NCI-H2227 treated with DMSO at 0.1 percent for 48 hours (cell line): ENCODE data around the gene ANKRD16.
"Not testable (repeated sequence)": the region's sequence is repeated elsewhere in the genome, so short reads cannot be mapped to it uniquely, and the experiment has no call there.

Experiments
- DNase-seq: peaks from one replicate; lab custom pipeline; 2025; lab: John Stamatoyannopoulos, UW

The ANKRD16 gene

GRCh38 chr10:5903563-5903962, 13.9 kb upstream of the ANKRD16 start:
- DNase-seq: no peak

GRCh38 chr10:5902511-5903274, 13.0 kb upstream of the ANKRD16 start:
- DNase-seq: no peak

GRCh38 chr10:5900247-5900646, 10.6 kb upstream of the ANKRD16 start:
- DNase-seq: no peak

DNA sequence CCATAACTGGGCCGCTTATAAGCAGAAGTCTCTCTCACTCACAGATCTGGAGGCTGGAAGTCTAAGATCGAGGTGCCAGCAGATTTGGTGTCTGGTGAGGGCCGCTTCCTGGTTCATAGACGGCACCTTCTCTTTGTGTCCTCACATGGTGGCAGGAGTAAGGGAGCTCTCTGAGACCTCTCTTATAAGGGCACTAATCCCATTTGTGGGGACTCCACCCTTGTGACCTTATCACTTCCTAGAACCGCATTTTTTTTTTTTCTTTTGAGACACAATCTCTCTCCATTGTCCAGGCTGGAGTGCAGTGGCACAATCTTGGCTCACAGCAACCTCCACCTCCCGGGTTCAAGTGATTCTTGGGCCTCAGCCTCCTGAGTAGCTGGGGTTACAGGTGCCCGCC, 8.5 kb upstream of the ANKRD16 start:
- DNase-seq: no peak

- no peak for DNase-seq
Measured at GRCh38 chr10:5897504-5897903, 7.8 kb upstream of the ANKRD16 start.

GRCh38 chr10:5897053-5897340, 7.3 kb upstream of the ANKRD16 start:
- no peak for DNase-seq

DNA sequence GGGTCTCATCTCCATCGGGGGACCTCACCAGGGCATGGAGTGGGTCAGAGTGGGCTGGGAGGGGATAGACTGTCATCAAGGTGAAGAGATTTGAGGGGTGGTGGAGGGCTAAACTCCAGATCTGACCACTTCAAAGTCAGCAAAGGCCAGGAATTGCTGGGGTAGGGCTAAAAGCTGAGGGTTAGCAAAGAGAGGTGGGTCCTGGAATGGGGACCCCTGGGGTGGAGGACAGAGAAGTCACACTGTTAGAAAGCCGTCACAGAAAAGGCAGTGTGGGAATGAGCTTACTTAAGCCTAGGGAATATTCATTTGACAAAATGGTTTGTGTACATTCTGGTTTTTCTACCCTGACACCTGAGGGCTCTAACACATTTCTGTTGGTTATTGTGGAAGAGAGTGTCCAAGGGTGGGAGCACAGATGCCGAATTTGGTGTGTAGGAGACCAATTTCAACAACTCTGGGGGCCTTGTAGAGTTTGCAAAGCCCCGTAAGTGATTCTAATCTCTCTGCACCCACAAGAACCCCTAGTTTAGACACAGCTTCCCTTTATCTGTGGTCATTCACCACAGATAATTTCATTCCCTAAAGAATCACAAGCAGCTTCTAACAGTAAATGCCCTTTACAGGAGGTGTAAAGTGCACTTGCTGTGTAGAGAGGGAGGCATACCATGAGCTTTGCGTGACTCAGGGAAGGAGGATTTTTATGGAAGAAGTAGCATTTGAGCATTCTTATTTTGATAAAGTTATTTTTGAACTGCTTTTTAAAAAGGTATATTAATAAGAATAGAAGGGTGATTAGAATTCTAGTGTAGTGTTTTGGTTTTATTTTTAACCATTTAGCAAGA, 6.7 kb upstream of the ANKRD16 start:
- DNase-seq: no peak

- DNase-seq: no peak
Measured at GRCh38 chr10:5895804-5896203, 6.1 kb upstream of the ANKRD16 start.

GRCh38 chr10:5895365-5895764, 5.7 kb upstream of the ANKRD16 start:
- DNase-seq: no peak

DNA sequence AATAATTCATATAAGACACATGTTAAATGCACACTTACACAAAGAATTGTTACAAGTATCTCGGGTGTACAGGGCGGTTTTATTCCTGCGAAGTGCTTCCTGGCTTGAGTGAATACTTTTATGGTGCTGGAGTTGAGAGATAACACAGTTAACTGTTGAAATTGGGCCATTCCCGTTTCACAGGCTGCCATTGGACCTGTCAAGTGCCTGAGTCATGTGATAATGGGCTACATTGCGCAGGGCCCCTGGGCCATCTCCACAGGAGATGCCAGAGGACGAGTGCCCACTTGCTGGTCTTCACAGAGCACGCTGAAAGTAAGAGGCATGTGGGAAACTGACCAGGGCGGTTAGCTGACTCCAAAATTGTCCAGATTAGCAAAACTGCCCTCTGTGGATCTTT, 5.2 kb upstream of the ANKRD16 start:
- DNase-seq: no peak

DNA sequence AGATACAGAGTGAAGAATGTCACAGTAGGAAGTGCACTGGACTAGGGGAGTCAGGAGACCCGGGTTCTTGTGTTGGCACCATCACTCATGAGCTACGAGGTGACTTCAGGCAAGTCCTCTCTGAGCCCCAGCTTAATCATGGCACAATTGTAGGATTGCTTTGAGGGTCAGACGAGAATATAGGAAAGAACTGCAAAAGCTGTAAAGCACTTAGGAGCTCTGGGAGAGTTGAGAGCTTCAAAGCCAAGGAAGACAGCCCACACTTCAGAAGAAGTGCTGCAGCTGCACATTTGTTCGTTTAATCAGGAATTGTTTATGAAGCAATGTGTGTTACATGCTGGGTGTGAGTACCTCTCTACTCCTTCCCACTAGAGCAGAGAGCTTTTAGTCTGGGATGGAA, 4.7 kb upstream of the ANKRD16 start:
- DNase-seq: no peak

- DNase-seq: no peak
Measured at GRCh38 chr10:5893321-5893720, 3.6 kb upstream of the ANKRD16 start.

- no peak for DNase-seq
Measured at GRCh38 chr10:5892007-5892406, 2.3 kb upstream of the ANKRD16 start.

- no peak for DNase-seq
Measured at GRCh38 chr10:5891009-5891408, 1.3 kb upstream of the ANKRD16 start.

DNA sequence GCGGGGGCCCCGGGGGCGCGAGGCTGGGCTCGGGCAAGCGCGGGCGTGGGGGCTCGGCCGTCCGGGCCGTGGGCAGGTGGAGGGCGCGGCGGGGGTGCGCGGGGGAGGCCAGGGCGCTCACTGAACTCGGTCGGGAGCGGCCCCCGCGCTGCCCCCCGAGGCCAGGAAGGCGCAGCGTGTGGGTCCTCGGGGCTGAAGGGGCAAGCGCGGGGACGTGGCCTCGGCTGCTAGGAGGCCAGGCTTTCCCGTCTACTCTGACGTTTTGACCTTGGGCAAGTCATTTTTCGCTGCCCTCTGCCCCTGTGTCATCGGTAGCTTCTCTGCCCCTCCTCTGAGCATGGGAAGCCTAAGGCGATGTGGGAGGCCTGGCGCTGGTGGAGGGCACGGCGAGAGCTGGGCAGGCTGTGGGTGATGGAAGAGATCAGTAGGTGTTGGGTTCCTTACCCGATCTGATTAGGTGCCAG, 791 bp upstream of the ANKRD16 start:
- DNase-seq: no peak

DNA sequence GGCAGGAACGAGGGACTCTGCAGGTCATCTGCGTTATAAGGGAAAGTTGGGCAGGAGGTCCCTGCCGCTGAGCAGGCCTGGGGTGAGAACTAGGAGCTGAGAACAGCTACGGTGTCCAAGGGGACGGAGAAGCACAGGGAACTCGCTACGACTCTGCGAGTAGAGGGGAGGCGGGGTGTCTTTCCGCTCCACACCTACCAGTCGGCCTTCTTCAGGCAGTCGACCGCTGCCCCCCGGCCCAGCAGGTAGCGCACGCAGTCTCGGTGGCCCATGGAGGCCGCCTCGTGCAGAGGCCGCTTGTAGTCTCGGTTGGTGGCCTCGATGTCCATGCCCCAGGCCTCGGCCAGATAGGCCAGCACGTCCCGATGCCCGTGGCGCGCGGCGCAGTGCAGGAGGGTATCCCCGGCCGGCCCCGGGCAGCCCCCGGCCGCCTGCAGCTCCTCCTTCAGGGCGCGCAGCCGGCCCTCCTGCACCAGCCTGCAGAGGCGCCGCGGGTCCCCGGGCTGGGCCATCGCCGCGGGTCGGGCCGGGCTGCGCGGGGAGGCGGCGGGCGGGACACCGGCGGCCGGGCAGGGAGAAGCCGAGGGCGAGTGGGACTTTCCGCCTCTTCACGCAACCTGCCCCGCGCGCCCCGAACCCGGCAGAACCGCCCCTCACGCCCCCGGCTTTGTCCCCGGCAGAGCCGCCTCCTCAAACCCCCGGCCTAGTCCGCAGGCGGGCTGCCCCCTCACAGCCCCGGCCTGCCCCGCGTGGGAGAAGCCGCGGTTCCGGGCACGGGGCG, 660 bp downstream of the ANKRD16 start:
- DNase-seq: peak; percentile 25

DNA sequence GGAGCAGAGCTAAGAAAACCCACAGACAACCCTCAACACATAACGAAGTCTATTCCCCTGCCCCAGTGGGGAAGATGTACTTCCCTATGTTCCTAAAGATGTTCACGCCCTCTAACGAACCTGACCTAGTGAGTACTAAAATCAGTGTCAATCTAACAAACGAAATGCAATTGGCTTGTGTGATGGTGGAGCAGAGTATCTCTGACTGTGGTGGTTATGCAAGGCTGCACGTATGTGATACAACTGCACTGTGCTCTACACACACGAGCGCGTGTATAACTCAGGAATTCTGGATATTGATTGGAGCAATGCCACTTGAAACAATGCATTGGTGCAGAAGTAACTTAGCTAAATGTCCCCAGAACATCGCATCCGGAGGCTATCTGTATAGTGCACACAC, 1.3 kb downstream of the ANKRD16 start:
- no peak for DNase-seq

- no peak for DNase-seq
Measured at GRCh38 chr10:5887641-5888040, 2.1 kb downstream of the ANKRD16 start.

DNA sequence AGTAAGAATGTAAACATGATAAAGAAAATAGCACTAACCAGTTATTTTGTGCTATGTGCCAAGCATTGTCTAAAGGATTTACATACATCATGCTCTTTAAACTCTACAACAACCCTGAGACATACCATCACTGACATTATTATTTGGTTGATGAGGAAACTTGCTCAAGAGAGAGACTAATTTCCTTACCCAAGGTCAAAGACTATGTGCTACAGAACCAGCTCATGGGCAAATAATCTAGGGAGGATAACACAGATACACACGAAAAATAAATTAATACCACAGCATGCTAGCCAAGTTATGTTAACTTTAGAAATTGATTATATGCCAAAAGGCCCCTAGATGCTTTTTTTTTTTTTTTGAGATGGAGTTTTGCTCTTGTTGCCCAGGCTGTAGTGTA, 2.7 kb downstream of the ANKRD16 start:
- DNase-seq: no peak

DNA sequence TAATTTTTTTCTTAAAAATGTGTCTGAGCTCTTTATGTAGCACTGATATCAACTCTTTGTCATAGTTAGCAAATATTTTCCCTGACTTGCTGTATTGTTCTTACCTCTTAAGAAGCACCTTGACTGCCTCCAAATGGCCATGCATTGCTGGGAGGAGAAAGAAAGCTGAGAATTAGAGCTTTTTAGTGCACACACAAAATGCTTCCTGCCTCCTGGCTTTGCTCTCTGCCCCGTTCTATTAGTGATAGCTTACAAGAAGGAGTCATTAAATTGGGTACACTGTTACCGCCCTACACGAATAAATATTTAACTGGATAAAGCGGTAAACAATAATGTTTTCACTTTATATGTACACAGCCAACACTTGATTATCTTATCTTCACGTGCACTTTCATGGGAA, 4.1 kb downstream of the ANKRD16 start:
- no peak for DNase-seq

- DNase-seq: no peak
Measured at GRCh38 chr10:5882961-5883360, 6.7 kb downstream of the ANKRD16 start.

- DNase-seq: not testable (repeated sequence)
Measured at GRCh38 chr10:5877041-5877440, 12.7 kb downstream of the ANKRD16 start.
